ENCODE data around the gene SLC6A4.

SLC6A4 gene

DNA sequence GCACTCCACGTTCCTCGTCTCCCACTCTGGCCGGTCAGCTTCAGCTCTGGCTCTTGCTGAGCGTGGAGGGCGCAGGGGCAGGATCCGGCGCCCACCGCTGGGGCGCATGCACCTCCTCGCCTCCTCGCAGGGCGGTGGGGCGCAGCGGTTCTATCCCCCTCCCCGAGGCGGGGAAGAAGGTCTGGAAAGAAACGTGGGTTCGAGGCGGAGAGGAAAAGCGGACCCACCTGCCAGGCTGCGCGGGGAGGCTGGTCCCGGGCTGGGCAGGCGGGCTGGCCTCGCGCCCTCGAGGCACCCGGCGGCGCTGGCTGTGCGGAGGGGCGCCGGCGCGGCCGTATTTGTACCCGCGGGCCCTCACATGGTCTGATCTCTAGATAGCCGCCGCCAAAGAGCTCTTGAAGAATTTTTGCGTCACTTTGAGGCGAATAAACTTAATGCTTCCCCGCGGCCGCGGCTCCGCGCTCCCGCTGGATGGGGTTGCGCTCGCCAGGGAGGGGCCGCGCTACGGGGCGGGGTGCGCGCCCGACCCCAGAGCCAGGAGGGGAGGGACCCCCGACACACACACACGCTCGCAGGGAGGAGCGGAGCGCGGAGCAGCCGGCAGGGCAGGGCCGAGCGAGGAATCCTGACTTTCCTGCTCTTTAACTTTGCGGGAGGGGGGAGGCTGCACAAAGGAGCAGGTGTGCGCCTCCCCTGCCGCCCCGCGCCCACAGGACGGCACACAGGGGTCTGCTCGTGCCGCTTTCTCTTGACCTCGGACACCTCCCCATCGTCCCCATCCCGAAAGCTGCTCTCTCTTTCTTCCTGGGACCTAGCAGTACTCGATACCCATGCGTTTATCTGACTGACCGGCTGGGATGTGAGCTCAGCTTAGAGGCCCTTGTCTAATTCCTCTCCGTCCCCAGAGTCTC, at the start of gene SLC6A4:
TSS of gene SLC6A4 (minus strand) at position 312 of the 911 bp plus-strand sequence. CDS start 13,739 bp downstream, outside the sequence.
- no peak for DNase-seq (ENCODE audit: low spot score)

DNA sequence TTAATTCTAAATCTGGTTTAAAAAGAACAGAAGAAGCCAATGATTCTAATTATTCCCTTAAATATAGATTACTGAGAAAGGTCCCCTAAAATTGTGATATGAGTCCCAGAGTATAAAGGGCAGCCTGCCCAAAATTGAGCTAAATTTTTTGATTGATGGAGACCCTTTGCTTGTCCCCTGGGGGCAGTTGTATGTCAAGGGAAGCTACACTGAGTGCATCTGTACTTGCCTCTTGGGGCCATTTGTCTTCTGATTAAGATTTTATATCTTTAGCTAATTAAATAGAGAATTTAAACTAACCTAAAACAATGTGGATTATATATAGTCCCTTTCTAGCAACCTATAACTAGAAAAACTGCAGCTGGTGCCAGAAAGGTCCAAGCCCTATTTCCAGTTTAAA, 43.7 kb upstream of the SLC6A4 start:
- no peak for DNase-seq (ENCODE audit: low spot score)

GRCh38 chr17:30278032-30278431, 42.5 kb upstream of the SLC6A4 start:
- DNase-seq (ENCODE audit: low spot score) = peak; percentile 16

- no peak for DNase-seq (ENCODE audit: low spot score)
These were observed 40.4 kb upstream of the SLC6A4 start for GRCh38 chr17:30275911-30276310.

DNA sequence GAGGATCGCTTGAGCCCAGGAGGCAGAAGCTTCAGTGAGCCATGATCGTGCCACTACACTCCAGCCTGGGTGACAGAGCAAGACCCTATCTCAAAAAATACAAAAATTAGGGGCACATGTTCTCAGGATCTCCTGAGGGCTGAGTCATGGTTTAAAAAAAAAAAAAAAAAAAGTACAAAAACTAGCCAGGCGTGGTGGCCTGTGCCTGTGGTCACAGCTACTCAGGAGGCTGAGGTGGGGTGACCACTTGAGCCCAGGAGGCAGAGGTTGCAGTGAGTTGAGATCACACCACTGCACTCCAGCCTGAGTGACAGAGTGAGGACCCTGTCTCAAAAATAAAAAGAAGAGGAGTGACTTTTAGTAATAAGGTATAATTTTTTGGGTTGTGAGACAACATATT, 39.4 kb upstream of the SLC6A4 start:
- DNase-seq (ENCODE audit: low spot score) = no peak

GRCh38 chr17:30273373-30273772, 37.9 kb upstream of the SLC6A4 start:
- no peak for DNase-seq (ENCODE audit: low spot score)

DNA sequence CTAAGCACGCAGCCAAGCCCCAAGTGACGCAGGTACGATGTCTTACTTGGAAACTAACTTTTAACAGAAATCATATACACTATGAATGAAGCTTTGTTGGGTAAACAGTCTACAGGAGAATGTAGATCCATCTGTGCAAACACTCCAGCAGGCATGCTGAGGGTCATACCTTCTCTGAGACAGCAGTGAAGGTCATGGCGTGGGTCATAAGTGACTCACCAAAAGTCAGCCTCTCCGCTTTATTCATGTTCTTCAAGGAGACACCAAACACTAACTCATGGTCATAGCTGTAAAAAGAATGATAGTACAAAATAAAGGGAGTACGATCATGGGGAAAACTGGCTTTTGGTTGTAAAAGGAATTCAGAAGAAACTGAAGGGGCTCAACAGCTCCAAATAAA, 35.6 kb upstream of the SLC6A4 start:
- DNase-seq (ENCODE audit: low spot score) = no peak

GRCh38 chr17:30267625-30268024, 32.1 kb upstream of the SLC6A4 start:
- peak; percentile 2 for DNase-seq (ENCODE audit: low spot score)

DNA sequence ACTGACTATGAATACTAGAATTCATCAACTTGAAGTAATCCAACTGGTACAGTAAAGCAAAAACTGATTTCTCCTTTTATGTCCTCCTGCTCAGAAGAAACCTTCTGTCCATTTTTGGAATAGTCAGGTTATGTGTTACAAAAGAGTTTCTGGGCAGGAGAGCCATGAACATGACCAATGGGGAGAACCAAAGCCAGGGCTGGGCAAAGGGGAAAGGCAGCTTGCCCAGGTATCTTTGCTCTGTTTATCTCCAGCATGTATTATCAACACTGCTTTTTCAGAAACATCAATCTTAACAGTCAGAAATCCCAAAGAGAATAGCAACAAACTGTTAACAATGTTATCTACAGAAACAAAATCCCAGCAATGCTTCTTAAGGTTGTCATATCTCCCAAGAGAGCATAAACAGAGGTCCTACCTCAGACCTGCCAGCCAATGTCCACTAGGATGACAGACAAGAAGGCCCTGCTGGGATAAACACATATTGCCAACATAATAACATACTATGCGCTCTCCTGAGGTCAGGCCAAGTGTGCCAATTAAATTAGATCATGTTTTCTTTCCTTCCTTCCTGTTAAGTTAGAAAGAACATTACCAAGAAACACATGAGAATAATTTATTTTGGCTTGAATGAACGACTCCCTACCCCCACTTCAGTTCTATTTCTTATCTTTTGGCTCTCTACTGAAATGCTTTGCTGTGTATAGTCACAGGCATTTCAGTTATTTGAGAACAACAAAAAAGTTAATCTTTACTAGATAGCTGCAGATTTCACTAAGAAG, 28.2 kb upstream of the SLC6A4 start:
- no peak for DNase-seq (ENCODE audit: low spot score)

DNA sequence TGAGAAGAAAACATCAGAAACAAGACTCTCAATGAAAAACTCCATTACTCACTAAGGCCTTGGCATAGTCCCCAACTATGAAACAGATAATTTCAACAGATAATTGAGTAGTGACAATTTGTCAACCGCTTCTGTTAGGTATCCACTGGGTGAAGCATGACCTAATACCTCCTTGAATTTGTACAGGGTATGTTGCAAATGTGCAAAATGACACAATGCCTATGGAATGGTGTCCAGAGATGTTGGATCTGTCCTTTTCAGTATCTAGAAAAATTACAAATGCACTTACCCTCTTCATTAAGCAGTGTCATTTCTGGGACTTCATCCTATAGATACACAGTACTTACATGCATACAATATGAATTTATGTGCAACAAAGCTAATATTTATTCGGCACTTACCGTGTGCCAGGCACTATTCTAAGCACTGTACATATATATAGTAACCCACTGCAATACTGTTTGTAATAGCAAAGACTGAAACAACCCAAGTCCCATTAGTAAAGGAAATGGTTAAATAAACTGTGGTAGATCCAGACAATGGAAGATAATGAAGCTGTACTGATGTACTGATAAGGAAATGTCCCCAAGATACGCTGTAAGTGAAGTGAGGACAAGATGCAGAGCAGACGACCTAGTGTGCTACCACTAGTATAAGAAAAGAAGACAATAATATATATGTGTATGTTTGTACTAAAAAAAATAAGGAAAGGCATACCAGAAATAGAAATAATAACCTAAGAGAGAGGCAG, 21.4 kb upstream of the SLC6A4 start:
- DNase-seq (ENCODE audit: low spot score) = no peak

GRCh38 chr17:30254150-30254549, 18.7 kb upstream of the SLC6A4 start:
- DNase-seq (ENCODE audit: low spot score) = no peak

DNA sequence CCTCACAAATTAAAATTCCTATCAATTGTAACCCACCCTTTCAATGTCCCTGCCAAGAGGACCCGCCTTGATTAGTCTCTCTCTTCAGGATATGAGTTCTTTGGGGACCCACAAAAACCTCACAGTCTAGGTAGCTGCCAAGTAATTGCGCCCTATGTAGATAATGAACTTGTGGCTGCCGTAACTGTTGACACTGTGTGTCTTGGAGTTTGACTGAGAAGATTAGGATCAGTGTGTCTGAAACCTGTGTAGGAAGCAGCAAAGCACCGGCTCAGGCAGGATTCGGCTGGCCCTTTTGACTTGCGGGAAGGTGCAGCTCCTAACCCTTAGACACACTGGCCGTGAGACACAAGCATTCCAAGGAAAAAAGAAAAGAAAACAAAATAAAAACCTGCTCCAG, 17.8 kb upstream of the SLC6A4 start:
- no peak for DNase-seq (ENCODE audit: low spot score)

DNA sequence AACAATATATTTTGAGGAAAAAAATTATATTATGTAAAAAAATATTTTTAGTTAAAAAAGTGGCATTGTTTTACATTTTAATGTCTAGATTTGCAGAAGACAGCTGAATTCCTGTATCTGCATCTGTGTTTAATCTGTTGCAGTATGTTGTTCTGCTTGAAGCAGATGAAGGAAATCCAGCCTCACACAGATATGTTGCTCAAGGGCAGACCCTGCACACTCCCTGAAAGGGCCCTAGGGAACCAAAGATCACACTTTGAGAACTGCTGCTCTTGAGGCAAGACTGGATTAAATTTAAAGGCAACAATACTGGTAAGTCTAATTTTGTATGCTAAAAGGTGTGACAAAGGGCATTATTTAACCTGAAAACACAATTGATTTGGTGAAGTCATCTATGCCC, 16.4 kb upstream of the SLC6A4 start:
- DNase-seq (ENCODE audit: low spot score) = no peak

- no peak for DNase-seq (ENCODE audit: low spot score)
These were observed 14.0 kb upstream of the SLC6A4 start for GRCh38 chr17:30249460-30249859.

- DNase-seq (ENCODE audit: low spot score) = no peak
These were observed 13.3 kb upstream of the SLC6A4 start for GRCh38 chr17:30248786-30249185.

GRCh38 chr17:30246460-30246859, 11.0 kb upstream of the SLC6A4 start:
- DNase-seq (ENCODE audit: low spot score) = no peak

DNA sequence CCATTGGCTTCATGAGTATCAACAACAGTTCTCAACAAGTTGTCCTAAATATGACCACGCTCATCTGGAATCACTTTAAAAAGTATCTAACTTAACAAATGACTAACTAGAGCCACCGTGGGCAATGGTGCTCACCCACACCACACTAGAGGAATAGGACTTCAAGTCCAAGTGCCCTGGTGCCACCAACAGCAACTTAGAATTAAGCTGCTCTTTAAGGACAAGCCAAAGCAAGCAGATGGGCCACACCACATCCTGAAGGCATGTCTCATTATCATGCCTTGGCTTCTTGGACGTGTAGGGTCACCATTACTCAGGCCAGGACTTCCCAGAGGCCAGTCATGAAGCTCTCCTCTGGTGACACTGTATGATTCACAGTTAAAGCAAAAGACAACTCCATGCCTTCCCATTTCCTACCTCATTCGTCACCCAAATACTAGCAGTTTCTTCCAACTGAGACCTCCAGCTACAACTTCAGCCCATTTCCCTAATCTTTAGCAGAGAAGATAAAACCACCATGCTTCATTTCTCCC, 9.4 kb upstream of the SLC6A4 start:
- DNase-seq (ENCODE audit: low spot score) = no peak

DNA sequence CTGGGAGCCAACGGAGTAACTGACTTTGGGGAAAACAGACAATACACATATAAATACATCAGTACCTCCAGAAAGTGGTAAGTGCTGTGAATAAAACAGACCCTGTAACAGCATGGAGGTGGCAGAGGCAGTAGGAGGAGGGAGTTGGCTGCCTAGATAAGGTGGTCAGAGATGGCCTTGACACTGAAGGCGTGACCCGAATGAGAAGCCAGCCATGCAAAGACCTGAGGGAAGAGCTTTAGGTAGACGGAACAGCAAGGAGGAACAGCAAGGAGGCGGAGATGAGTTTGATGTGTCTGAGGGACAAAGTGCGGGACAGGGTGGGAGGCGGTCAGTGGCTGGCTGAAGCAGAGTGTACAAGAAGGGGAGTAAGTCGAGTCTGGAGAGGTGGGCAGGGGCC, 8.1 kb upstream of the SLC6A4 start:
- no peak for DNase-seq (ENCODE audit: low spot score)

DNA sequence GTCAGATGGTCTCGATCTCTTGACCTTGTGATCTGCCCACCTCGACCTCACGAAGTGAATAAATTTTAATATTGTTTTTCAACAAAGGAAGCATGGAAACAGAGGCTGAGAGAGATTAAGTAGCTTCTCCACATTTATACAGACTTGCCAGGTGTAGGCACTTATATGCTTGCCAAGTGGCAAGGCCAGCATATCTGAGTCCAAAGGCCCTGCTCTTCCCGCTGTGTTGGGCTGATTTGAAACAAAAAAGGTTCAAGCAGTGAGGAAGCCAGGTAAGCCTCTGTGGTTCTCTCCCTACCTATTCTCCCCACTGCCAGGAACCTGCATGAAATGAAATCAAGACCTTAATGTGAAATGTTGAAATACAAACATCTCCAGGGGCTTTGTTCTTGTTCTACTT, 7.5 kb upstream of the SLC6A4 start:
- no peak for DNase-seq (ENCODE audit: low spot score)

DNA sequence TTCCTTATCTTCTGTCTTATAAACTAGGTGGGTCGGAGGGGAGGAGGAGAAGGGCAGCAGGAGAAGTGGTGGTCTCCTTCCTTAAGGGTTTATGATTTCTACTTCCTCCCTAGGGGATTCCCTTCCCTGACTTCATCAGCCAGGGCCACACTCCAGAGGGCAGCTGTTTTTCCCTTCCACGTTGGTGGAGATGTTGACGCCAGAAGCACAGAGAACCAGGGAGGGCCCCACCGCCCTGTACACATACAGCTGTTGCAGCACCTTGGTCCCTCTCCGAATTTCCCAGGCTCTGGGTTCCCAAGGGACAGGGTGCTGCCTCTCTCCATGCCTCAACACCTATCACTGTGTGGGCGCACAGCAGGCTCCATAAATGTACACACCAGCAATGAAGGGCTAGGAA, 5.6 kb upstream of the SLC6A4 start:
- DNase-seq (ENCODE audit: low spot score) = no peak

- DNase-seq (ENCODE audit: low spot score) = no peak
These were observed 4.7 kb upstream of the SLC6A4 start for GRCh38 chr17:30240177-30240576.

GRCh38 chr17:30239089-30239462, 3.6 kb upstream of the SLC6A4 start:
- DNase-seq (ENCODE audit: low spot score) = no peak
